ENCODE data around the gene MBNL3. TPM values are rescaled to one million over a fixed set of nuclear protein-coding genes. Genes with fewer than 3 reads are reported as not detected.

Gene MBNL3
- total and polyA plus RNA-seq, 2 donors (not counting 3 experiments of a cell fraction or from before 2014, with no cell fraction given), result 1.8 to 5.6 TPM

- no TSS peak for BruUV-seq (replicated peaks)
- DNase-seq (ENCODE audit: low read depth, low spot score) (peak; percentile 0), FAIRE-seq (peak; percentile 47)
- no peak overlapping the region for H2AFZ ChIP-seq (ENCODE audit: low read depth, low read length)
- no peaks in the 10 kb centered on the region for H3K9me3 ChIP-seq (replicated peaks; ENCODE audit: control insufficient read depth, insufficient read depth, low read length)
- POLR2A ChIA-PET, result no interaction called here
- no peaks in the 10 kb centered on the region for H3K4me1 ChIP-seq (ENCODE audit: control insufficient read depth, extremely low read depth, insufficient read depth, low read length)
- H3K9ac ChIP-seq (replicated peaks; ENCODE audit: extremely low read depth, insufficient read depth, low read length), result no peak overlapping the region
- H4K20me1 ChIP-seq (replicated peaks; ENCODE audit: control insufficient read depth, extremely low read depth, insufficient read depth, low read length), result no peaks in the 10 kb centered on the region
- no peaks in the 10 kb centered on the region for H3K79me2 ChIP-seq (ENCODE audit: control insufficient read depth, insufficient read depth, low read length)
- no peak overlapping the region for H3K4me2 ChIP-seq (ENCODE audit: insufficient read depth, low read length)
- intact Hi-C loops (cut with micrococcal nuclease) (no loop called here), dilution Hi-C loops (cut with MboI; ENCODE audit: extremely low pct_ligation_motif_present, low sequenced_read_pairs) (no loop called here)
- H3K27ac ChIP-seq (ENCODE audit: insufficient read depth, low read depth, low read length), result no peak overlapping the region
- TF ChIP-seq GATA2 (IDR thresholded peaks at IDR 0.05; ENCODE audit: insufficient read depth, insufficient read length, low read depth, low read length) (no peak), MYC (IDR thresholded peaks at IDR 0.05; ENCODE audit: low read depth, low read length) (no peak), POLR2A (IDR thresholded peaks at IDR 0.05; ENCODE audit: low read depth, low read length) (no peak), CTCF (IDR thresholded peaks at IDR 0.05; ENCODE audit: extremely low read depth in 1 of 2, insufficient read depth in 1 of 2, low read depth in 1 of 2, low read length in 2 of 2) (no peak), EZH2 (IDR thresholded peaks at IDR 0.05; ENCODE audit: borderline replicate concordance, low read depth, low read length, severe bottlenecking) (no peak), JUN (IDR thresholded peaks at IDR 0.05; ENCODE audit: borderline replicate concordance, insufficient read depth, insufficient read length, low read depth) (no peak), MAX (IDR thresholded peaks at IDR 0.05; ENCODE audit: insufficient read depth, insufficient read length) (no peak), FOS (IDR thresholded peaks at IDR 0.05; ENCODE audit: borderline replicate concordance, insufficient read depth, low read length) (no peak), POLR2AphosphoS5 (IDR thresholded peaks at IDR 0.05; ENCODE audit: insufficient read depth, low read depth, low read length) (no peak)
- H3K9me1 ChIP-seq (replicated peaks; ENCODE audit: control insufficient read depth, extremely low read depth, insufficient read depth, low read length), result no peaks in the 10 kb centered on the region
- no peaks in the 10 kb centered on the region for H3K36me3 ChIP-seq (ENCODE audit: control insufficient read depth in 2 of 2, extremely low read depth in 1 of 2, insufficient read depth in 2 of 2, low read length in 2 of 2)
- CTCF ChIA-PET, result interaction anchor here (0.5 kb wide), 1 partner anchor 30 kb away, joined by 3 read pairs; no protein-coding TSS in a partner anchor
- no peaks in the 10 kb centered on the region for H3K27me3 ChIP-seq (ENCODE audit: control insufficient read depth in 2 of 2, insufficient read depth in 2 of 2, low read length in 2 of 2)
- H3K4me3 ChIP-seq (replicated peaks in 1 of 3; ENCODE audit: insufficient read depth in 1 of 3, low read depth in 1 of 3, low read length in 3 of 3), result no peak overlapping the region
These were observed 112.9 kb downstream of the MBNL3 start for GRCh38 chrX:132375941-132376340.
